Mesendoderm (in vitro differentiated cells): ENCODE data around the gene MCIDAS.

ENCODE experiments used
- DNase-seq: peaks from one replicate; pipeline ENCODE4 v3.0.0; 2013
- H2AK5ac ChIP-seq: 2 replicates; pipeline ENCODE4 v1.6.1; 2013; ENCODE audit warnings: low read length, inconsistent platforms
- H2BK120ac ChIP-seq: 2 replicates; pipeline ENCODE4 v1.6.1; 2013; ENCODE audit warnings: low read depth, mild to moderate bottlenecking, low read length, moderate library complexity, mixed read lengths
- H2BK15ac ChIP-seq: replicated peaks from 2 replicates; pipeline ENCODE4 v1.6.1; 2013; ENCODE audit warnings: low read depth, mild to moderate bottlenecking, moderate library complexity
- H2BK5ac ChIP-seq: 2 replicates; pipeline ENCODE4 v1.6.1; 2013; ENCODE audit warnings: low read length, inconsistent platforms
- H3K18ac ChIP-seq: 2 replicates; pipeline ENCODE4 v1.6.1; 2013; ENCODE audit warnings: mild to moderate bottlenecking, low read length, mixed read lengths
- H3K23ac ChIP-seq: one replicate; pipeline ENCODE4 v1.6.1; 2013; ENCODE audit warnings: low read length
- H3K27ac ChIP-seq: 2 replicates; pipeline ENCODE4 v1.5.1; 2013; ENCODE audit warnings: low read depth, mild to moderate bottlenecking, inconsistent platforms, low read length, moderate library complexity
- H3K27me3 ChIP-seq: 2 replicates; pipeline ENCODE4 v1.6.1; 2013; ENCODE audit warnings: low read length, control low read depth, mild to moderate bottlenecking, inconsistent platforms; ENCODE audit not compliant: insufficient read depth, poor library complexity
- H3K36me3 ChIP-seq: 2 replicates; pipeline ENCODE4 v1.6.1; 2013; ENCODE audit warnings: low read length, inconsistent platforms; ENCODE audit not compliant: control insufficient read depth, insufficient read depth
- H3K4ac ChIP-seq: one replicate; pipeline ENCODE4 v1.6.1; 2013; ENCODE audit warnings: low read depth, mild to moderate bottlenecking, low read length, moderate library complexity
- H3K4me1 ChIP-seq: 2 replicates; pipeline ENCODE4 v1.6.1; 2013; ENCODE audit warnings: low read depth, low read length, inconsistent platforms; ENCODE audit not compliant: control insufficient read depth
- H3K4me2 ChIP-seq: 2 replicates; pipeline ENCODE4 v1.6.1; 2013; ENCODE audit warnings: low read length
- H3K4me3 ChIP-seq: 2 replicates; pipeline ENCODE4 v1.5.1; 2013; ENCODE audit warnings: mild to moderate bottlenecking, low read length
- H3K56ac ChIP-seq: one replicate; pipeline ENCODE4 v1.6.1; 2013; ENCODE audit warnings: low read length
- H3K79me1 ChIP-seq: 2 replicates; pipeline ENCODE4 v1.6.1; 2013; ENCODE audit warnings: low read length, inconsistent platforms
- H3K79me2 ChIP-seq: 2 replicates; pipeline ENCODE4 v1.6.1; 2013; ENCODE audit warnings: mild to moderate bottlenecking, low read length; ENCODE audit not compliant: control insufficient read depth, insufficient read depth
- H3K9ac ChIP-seq: 2 replicates; pipeline ENCODE4 v1.6.1; 2013; ENCODE audit warnings: low read length, inconsistent platforms
- H4K5ac ChIP-seq: one replicate; pipeline ENCODE4 v1.6.1; 2013; ENCODE audit warnings: low read length
- H4K8ac ChIP-seq: one replicate; pipeline ENCODE4 v1.6.1; 2013; ENCODE audit warnings: low read depth, mild to moderate bottlenecking, control low read depth, low read length, moderate library complexity
- WGBS: extraction: QIAGEN DNeasy Blood & Tissue Kit; methylation state at CpG from one replicate; pipeline ENCODE4 v1.1.7; 2013; ENCODE audit warnings: low lambda C conversion rate, missing lambda C conversion rate; ENCODE audit not compliant: insufficient coverage; ENCODE audit errors: extremely low coverage; 5-methylcytosine and 5-hydroxymethylcytosine counted together

MCIDAS gene

DNA sequence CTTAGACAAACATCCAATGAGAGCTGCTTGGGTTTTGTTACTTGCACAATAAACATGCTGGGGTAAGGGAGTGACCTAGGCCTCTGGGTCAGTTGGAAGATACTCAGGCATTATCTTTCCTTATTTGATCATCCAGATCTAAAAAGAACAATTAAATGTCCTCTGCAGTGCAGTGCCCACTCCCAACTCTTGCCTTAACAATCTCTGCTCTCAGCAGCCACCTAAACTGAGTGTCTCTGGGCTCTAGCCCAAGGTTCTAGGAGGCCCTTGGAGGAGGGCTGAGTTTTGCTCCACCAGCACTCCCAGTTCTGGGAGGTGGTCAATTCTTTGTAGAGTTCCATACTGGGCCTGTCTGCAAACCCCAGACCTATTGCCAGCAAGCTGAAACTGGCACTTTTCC lies 1.8 kb downstream of the MCIDAS start:
- H3K18ac ChIP-seq = no peak overlapping the region
- H3K79me1 ChIP-seq = no peaks in the 10 kb centered on the region
- H3K27me3 ChIP-seq = peaks cover 81% of the 10 kb centered on the region
- no peak overlapping the region for H2BK120ac ChIP-seq
- no peak for DNase-seq
- no peak overlapping the region for H3K23ac ChIP-seq
- no peak overlapping the region for H4K8ac ChIP-seq
- H3K79me2 ChIP-seq = no peaks in the 10 kb centered on the region
- no peak overlapping the region for H3K4me2 ChIP-seq
- H3K4ac ChIP-seq = no peak overlapping the region
- H2BK15ac ChIP-seq = no peak overlapping the region
- H3K56ac ChIP-seq = no peak overlapping the region
- H3K36me3 ChIP-seq = no peaks in the 10 kb centered on the region
- peaks cover 2% of the 10 kb centered on the region for H3K4me1 ChIP-seq
- no peak overlapping the region for H3K9ac ChIP-seq
- H4K5ac ChIP-seq = no peak overlapping the region
- H3K27ac ChIP-seq = no peak overlapping the region
- H3K4me3 ChIP-seq = no peak overlapping the region
- H2AK5ac ChIP-seq = no peak overlapping the region
- H2BK5ac ChIP-seq = no peak overlapping the region

DNA sequence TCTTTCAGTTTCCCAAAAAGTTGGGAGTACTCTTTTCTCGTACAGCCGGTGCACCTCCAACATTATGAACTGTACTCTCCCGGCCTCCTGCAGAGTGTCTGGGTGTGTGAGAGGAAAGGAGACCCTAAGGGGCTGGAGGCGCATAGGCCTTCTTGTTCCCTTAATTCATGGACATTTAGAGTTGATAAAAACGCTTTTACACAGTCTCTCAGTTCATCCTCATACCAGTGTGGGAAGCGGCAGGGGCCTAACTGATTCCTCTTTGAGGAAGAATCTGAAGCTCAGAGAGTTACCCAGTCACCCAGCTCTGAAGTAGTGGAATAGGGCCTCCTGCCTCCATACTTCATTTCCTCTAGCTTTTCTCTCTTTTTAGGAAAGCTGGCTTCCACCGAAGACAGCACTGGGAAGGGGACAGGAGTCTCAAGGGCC lies 3.3 kb downstream of the MCIDAS start:
- no peak overlapping the region for H3K27ac ChIP-seq
- no peak overlapping the region for H2BK5ac ChIP-seq
- no peak overlapping the region for H2BK120ac ChIP-seq
- no peak for DNase-seq
- no peaks in the 10 kb centered on the region for H3K79me1 ChIP-seq
- H3K27me3 ChIP-seq = peaks cover 68% of the 10 kb centered on the region
- H4K5ac ChIP-seq = no peak overlapping the region
- H3K18ac ChIP-seq = no peak overlapping the region
- H3K79me2 ChIP-seq = no peaks in the 10 kb centered on the region
- H2AK5ac ChIP-seq = no peak overlapping the region
- no peak overlapping the region for H3K9ac ChIP-seq
- no peak overlapping the region for H3K4ac ChIP-seq
- H3K56ac ChIP-seq = no peak overlapping the region
- no peaks in the 10 kb centered on the region for H3K36me3 ChIP-seq
- no peak overlapping the region for H4K8ac ChIP-seq
- H3K23ac ChIP-seq = no peak overlapping the region
- H3K4me3 ChIP-seq = no peak overlapping the region
- no CpG with 5 or more reads among the region's 7 CpGs for WGBS
- peaks cover 2% of the 10 kb centered on the region for H3K4me1 ChIP-seq
- no peak overlapping the region for H3K4me2 ChIP-seq
- H2BK15ac ChIP-seq = no peak overlapping the region

DNA sequence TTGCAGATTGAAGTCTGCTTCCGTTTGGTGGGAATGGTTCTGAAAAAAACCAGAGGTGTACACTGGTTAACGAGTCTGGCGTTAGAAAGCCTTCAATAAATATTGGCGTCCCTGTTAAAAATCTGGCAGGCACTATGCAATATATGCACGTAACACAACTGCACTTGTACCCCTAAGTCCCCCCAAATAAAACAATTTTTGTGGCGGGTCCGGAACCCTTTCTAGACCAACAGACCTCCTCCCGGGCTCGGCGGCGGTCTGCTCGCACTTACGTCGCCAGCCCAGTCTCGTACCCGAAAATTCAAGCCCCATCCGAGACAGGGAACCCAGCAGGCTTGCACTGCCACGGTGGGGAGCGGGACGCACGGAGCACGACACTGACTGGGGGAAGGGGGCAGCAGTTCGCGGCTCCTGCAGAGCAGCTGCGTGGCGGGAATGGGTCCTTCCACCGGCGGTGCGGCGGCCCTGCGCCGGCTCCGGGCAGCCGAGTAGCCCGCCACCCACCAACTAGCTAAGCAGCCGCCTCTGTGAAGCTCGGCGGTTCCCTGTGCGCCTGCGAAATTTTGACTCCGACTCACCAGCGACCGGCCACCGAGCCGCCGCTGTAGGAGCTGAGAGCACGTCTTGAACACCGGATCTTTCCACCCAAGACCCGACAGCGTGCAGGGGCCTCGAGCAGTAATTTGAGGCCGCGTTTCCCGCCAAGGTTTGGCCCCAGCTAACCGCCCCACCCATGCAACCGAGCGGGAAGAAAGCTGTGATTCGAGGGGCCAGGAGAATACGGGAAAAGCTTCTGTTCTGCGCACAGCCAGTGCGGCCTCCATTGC lies 3.9 kb downstream of the MCIDAS start:
- H3K18ac ChIP-seq = no peak overlapping the region
- no CpG with 5 or more reads among the region's 61 CpGs for WGBS
- no peak overlapping the region for H3K56ac ChIP-seq
- no peak overlapping the region for H3K27ac ChIP-seq
- H4K8ac ChIP-seq = no peak overlapping the region
- H2BK120ac ChIP-seq = no peak overlapping the region
- no peak overlapping the region for H2BK5ac ChIP-seq
- H3K79me2 ChIP-seq = no peaks in the 10 kb centered on the region
- H4K5ac ChIP-seq = no peak overlapping the region
- no peaks in the 10 kb centered on the region for H3K36me3 ChIP-seq
- H3K4me2 ChIP-seq = peak overlapping the region; percentile 12
- no peak overlapping the region for H3K4me3 ChIP-seq
- H3K79me1 ChIP-seq = no peaks in the 10 kb centered on the region
- H3K23ac ChIP-seq = no peak overlapping the region
- H3K4ac ChIP-seq = no peak overlapping the region
- peak; percentile 57 for DNase-seq
- peaks cover 62% of the 10 kb centered on the region for H3K27me3 ChIP-seq
- no peak overlapping the region for H2BK15ac ChIP-seq
- H3K4me1 ChIP-seq = peaks cover 2% of the 10 kb centered on the region
- no peak overlapping the region for H2AK5ac ChIP-seq
- peak overlapping the region; percentile 40 for H3K9ac ChIP-seq

GRCh38 chr5:55222092-55222984 lies 4.8 kb downstream of the MCIDAS start:
- no peak overlapping the region for H2BK15ac ChIP-seq
- H3K56ac ChIP-seq = no peak overlapping the region
- H4K8ac ChIP-seq = no peak overlapping the region
- no peak overlapping the region for H3K23ac ChIP-seq
- no peaks in the 10 kb centered on the region for H3K79me2 ChIP-seq
- H3K27ac ChIP-seq = no peak overlapping the region
- H2BK120ac ChIP-seq = no peak overlapping the region
- no CpG with 5 or more reads among the region's 30 CpGs for WGBS
- H3K36me3 ChIP-seq = no peaks in the 10 kb centered on the region
- no peak overlapping the region for H2AK5ac ChIP-seq
- no peak for DNase-seq
- H3K27me3 ChIP-seq = peaks cover 54% of the 10 kb centered on the region
- no peak overlapping the region for H3K4me2 ChIP-seq
- H2BK5ac ChIP-seq = no peak overlapping the region
- H3K4me1 ChIP-seq = no peaks in the 10 kb centered on the region
- H3K4ac ChIP-seq = no peak overlapping the region
- no peak overlapping the region for H4K5ac ChIP-seq
- no peak overlapping the region for H3K9ac ChIP-seq
- no peak overlapping the region for H3K4me3 ChIP-seq
- no peak overlapping the region for H3K18ac ChIP-seq
- no peaks in the 10 kb centered on the region for H3K79me1 ChIP-seq

DNA sequence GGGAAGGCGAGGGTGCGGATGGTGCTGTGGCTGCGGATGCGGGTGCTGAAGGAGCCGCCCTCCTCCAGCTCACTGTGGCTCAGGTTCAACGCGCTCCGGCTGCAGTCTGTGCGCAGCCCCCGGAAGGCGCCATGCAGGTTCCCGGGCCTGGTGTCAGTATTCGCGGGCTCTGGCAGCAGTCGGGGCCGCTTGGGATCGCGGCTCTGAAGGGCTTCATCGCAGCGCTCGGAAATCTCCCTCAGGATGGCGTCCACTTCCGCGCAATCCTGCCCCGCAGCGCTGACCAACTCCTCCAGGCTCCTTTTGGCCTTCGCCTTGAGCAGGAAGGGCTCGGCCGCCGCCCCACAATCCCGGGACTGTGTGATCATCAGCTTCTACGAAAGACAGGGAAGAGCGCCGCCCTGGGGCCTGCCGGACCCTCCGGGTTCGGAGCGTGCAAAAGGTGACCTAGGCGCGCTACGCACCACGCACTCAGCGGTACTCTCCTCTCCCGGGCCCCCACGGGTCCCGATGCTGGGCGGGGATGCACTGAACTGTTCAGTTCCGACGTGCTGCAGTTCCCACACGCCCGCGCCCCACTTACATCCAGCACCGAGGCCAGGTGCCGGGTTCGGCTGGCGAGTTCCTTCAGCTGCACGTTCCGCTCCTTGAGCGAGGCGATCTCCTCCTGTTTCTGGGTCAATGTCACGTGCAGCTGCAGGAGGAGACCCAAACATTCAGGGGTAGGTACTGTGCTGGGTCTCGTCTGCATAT lies 6.5 kb downstream of the MCIDAS start:
- no peak overlapping the region for H2BK5ac ChIP-seq
- H3K18ac ChIP-seq = no peak overlapping the region
- H2BK120ac ChIP-seq = no peak overlapping the region
- no peaks in the 10 kb centered on the region for H3K79me1 ChIP-seq
- no peak overlapping the region for H2AK5ac ChIP-seq
- no peaks in the 10 kb centered on the region for H3K79me2 ChIP-seq
- no peak overlapping the region for H4K5ac ChIP-seq
- no peaks in the 10 kb centered on the region for H3K36me3 ChIP-seq
- peak overlapping the region; percentile 6 for H3K4me3 ChIP-seq
- no peak overlapping the region for H2BK15ac ChIP-seq
- H3K27ac ChIP-seq = no peak overlapping the region
- no peaks in the 10 kb centered on the region for H3K4me1 ChIP-seq
- peak overlapping the region; percentile 55 for H3K9ac ChIP-seq
- peak overlapping the region; percentile 75 for H3K56ac ChIP-seq
- H3K4me2 ChIP-seq = peak overlapping the region; percentile 26
- no peak overlapping the region for H3K4ac ChIP-seq
- DNase-seq = peak; percentile 85
- peaks cover 44% of the 10 kb centered on the region for H3K27me3 ChIP-seq
- H4K8ac ChIP-seq = no peak overlapping the region
- no CpG with 5 or more reads among the region's 62 CpGs for WGBS
- no peak overlapping the region for H3K23ac ChIP-seq
